NCI-H524 treated with DMSO at 0.1 percent for 48 hours (cell line): ENCODE data around the gene SSPN.

ENCODE experiments used
- DNase-seq: peaks from one replicate; lab custom pipeline; 2025; lab: John Stamatoyannopoulos, UW

The SSPN gene

DNA sequence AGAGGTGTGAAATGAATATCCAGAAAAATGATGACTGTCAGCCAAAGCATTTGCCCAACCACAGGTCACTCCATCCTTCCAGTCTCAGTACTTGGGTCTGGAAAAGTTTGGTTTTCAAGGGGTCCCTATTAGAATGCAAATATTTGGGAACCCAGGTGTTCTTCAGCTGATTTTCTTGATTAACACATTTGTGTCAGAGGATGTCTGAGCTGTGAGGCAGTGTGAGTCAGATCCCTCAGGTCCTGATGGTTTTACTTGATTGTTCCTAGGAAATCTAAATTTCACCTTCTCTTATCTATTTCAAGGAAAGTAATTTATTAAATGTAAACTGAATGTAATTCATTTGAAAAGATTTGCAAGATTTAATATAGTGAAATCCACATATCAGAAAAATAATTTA is 71.5 kb downstream of the SSPN start:
- no peak for DNase-seq

DNA sequence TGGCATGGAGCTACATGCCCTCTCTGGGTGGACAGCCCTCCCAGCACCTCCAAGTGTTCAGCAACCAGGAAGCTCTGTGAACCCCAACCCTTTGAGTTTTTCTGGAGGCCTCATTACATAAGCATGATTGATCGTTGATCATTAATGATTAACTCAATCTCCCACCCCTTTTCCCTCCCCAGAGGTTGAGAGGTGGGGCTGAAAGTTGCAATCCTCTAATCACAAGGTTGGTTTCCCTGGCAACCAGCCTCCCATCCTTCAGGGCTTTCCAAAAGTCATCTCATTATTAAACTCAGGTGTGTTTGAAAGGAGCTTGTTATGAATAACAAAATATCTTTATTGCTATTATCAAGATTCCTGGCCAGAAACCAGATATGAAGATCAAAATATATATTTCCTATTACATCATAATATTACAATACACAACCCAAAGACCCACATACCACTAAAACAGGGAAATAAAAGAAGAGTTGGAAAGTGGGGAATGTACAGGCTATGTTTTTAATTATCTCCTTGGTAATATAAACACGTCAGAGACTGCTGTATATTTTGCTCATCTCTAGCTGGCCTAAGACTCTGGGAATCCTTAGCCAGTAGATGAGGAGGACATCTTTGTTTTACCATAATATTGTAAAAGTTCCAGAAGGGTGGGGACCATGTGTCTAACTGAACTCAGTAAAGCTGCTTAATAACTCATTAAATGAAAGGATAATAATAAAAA is 73.6 kb downstream of the SSPN start:
- DNase-seq, result no peak

DNA sequence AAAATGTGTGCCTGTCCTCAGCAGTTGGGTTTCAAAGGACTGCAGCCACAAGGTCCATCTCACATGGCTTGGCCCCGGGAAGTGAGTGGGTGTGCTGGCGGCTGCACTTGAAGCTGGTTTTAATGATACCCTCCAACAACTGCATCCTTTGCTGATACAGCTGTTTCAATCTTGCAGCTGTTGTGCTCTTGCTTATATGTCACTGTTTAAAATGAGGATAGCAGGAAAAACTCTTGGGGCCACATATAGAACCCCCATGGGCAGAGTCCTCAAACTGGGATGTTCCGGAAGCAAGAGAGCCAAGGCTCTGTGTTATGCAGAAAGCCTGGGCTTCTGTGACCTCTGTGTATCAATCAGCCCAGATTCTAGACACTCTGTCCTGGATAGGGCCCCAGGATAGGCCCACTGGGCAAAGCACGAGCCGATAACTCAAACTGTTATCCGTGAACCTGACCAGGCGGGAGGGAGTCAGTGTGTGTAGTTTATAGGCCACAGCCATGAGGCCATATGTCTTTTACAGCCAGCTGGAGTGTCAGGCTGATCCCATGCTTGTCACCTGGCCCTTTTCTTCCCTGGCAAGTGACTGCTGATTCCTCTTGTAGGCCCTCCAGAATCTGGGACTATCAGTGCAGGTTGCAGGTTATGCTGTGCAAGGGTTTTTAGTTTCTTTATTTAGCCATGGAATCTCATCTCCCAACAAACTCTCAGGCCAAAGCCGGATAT is 74.3 kb downstream of the SSPN start:
- DNase-seq, result no peak

DNA sequence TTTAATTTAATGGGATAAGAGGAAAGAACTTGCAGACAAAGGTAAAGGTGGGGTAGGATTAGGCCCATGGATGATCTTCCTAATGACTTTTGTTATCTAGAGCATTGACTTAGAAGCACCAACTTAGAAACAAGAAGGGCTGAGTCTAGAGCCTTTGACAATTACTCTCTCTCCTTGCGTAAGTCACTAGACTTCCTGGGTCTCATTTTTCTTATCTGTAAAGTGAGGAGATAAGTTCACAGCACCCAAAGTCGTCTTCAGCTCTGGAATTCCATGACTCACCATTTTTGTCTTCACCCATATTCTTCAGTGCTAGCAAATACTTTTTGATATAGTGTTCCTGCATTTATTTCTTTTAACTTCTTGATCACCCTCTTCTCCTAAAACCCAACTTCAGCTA is 75.7 kb downstream of the SSPN start:
- DNase-seq, result no peak

DNA sequence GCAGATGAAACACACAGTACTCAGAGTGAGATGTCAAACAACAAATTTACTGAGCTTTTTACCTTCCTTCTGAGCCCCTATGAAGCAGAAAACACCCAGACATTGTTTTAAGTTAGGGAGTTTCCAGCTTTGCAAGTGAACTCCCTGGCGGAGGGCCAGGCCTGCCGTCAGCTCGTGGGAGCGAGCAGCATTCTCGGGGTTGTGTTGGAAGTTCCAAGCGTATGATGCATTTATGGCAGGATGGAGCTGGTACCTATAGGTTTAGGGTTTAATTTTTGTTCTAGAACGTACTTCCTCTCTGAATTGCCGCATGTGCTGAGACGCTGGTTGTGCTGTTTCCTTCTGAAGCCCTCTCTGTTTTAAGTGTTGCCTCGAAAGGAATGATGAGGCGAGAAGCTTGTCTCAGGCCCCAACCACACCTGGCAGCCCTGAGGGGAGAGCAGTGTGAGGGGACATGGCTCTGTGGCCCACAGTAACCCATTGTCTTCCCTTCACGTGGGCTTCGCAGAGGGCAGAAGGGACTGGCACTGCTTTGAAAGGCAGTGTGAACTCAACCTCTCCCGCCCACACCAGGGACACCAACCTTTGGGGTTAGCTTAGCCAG is 76.6 kb downstream of the SSPN start:
- no peak for DNase-seq

DNA sequence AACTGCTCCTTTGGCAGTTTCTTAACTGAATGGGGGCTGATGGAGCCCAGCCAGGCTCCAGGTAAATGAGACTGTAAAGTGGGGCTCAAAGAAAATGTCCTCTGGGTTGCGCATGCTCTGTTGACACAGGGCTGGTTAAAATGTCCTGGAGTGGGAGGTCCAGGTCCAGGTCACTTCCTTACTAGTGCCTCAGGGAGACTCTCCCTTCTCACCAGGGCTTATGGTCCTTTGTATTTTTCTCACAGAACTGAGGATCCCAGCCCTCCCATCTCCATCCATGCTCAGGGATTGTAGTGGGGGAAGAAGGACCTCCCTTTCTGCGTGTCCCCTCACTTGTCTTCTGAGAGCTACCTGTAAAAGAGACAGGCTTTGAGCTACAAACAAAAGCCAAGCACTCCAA is 77.5 kb downstream of the SSPN start:
- no peak for DNase-seq

DNA sequence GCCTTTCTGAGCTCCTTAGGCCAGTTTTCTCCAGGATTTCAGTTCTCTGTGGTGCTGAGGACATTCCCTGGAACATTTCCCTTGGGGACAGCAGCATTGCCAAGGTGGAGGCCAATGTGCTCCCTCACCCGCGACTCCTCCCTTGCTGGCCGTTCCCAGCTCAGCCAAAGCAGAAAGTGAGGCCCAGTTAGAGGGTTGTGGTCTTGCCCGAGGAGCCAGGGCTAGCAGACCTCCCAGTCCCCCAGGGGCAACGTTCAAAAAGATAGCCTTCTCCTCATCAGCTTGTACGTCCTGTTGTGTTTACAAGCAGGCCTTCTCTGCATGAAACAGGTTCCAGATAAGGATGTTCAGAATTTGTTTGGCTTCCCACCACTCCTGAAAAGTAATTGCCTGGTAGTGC is 78.4 kb downstream of the SSPN start:
- DNase-seq, result no peak

DNA sequence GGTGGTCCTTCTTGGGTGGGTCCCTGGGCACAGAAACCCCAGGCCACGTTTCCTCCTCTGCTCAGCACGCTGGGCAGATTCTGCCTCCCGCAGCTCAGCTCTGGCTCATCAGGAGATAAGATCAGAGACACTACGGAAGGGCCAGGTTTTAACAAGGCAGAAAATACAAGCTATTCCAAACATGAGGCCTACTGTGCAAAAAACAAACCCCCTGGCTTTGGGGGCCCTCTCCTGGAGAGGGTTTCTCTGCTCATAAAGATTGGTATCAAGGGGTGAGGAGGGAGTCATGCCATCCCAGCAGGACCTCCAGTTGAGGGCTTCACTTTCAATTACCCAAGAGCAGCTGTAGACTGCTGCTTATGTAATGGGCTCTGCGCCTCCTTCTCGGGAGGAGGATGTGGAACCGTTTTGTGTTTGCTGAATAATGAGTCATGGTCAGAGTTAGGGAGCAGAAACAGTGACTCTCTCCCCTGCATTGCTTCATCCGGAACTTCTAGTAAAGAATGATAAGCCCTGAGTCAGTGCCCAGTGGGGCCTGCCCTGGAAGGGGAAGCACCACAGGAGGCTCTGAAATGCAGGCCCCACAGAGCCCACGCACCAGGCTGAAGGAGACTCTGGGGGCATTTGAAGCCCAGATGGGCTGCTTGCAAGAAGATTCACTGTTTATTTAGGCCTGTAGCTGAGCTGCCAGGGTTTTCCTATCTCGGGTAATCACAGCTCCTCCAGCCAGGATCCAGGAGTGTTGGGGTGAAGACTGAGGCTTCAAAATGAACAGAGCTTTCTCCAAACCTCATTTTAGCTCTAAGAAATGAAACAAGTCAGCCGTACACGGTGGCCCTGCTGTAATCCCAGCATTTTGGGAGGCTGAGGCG is 79.3 kb downstream of the SSPN start:
- DNase-seq, result no peak

DNA sequence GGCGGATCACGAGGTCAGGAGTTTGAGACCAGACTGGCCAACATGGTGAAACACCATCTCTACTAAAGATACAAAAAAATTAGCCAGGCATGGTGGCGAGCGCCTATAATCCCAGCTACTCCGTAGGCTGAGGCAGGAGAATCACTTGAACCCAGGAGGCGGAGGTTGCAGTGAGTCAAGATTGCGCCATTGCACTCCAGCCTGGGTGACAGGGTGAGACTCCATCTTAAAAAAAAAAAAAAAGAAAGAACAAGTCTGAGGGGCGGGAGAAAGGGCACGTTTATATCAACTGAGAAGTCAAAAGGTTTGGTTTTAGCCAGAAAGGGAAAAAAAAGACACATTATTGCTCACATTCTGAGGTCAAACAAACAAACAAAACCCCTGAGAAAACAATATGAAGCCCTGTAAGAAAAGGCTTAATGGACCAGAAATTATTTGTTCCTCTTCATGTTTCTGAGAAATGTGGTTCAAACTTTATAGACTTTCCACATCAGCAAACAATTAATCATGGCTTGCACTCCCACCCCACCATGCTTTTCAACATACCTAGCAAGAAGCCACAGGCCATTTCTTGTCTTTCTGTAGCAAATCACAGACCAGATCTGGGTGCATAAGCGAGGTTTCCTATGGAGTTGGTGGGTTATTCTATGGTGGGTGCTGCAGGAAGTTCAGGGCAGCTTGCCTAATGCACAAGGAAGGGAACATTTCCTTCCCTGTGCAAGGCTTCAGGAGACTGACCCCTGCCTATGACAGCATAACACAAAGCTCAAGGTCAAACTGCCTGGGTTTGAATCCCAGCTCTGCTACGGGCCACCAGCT is 80.1 kb downstream of the SSPN start:
- DNase-seq, result no peak

DNA sequence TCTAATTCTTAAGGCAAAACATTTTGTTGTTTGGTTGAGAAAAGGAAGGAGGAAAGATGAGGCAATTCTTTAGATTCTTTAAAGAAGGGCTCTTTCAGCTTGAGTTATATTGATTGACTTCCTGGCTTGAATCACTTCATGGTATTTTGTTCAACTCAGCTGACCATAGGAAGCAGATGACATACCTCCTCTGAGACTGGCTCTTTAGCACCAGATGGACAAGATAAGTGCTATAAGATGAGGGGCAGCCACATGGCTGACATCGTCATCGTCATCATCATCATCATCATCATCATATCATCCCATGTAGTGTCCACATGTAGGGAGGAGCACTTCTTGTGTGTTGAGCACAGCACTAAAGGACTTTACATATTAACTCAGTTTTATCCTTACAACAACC is 81.3 kb downstream of the SSPN start:
- DNase-seq, result no peak

DNA sequence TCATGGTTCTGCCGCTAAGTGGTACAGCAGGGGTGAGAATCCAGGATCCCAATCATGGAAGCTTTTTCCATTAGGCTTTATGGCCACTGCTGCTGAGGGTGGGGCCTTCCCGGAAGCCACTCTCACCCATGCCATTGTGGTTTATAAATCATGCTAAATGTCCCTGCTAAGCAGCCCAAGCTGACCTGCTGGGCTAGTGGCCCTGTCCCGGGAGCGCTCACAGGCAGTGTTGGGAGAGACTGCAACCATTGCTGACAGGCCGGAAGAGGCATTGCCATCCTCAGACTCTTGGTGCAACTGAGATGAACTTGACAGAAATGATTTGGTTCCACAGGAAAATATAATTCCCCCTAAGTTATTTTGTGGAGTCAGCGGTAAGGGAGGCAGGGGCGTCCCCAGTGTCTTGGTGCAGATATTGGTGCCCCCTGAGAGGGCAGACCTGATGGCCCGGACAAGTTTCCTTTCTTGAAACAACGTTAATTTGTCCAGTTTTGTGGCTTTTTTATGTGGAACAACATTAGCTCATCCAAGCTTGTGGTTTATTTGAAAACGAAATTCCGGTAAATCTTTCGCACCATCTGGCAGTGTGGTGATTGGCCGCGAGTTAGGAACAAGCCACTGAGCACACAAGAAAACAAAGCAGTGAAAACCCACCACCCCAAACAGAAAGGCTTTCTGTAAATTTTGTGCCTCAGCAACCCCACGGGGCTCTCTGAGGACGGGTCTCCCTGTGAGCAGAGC is 82.3 kb downstream of the SSPN start:
- DNase-seq, result no peak

DNA sequence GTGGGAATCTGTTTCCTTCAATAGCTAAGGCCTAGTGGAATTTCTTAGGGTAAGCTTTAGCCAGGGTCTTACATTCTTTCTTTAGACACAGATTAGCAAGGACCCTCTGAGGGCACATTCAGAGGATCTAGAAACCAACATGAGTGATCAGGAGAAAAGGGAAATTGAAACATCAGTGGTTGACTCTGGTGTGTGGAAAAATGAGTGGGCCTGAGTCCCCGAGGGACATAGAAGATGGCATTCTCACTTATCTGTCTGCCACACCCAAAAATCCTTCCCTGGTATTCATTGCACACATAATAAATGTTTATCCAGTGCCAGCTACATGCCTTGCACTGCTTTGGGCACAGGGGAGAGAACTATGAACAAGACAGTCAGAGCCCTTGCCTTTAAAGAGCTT is 82.9 kb downstream of the SSPN start:
- no peak for DNase-seq

DNA sequence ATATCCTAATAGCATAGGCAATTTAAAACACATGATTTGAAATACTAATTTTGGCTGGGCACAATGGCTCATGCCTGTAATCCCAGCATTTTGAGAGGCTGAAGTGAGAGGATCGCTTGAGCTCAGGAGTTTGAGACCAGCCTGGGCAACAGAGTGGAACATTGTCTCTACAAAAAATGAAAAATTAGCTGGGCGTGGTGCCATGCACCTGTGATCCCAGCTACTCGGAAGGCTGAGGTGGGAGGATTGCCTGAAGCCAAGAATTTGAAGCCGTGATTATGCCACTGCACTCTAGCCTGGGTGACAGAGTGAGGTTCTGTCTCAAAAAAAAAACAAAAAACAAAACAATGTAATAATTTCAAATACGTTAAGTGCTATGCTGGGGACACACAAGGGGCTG is 83.3 kb downstream of the SSPN start:
- DNase-seq, result no peak

DNA sequence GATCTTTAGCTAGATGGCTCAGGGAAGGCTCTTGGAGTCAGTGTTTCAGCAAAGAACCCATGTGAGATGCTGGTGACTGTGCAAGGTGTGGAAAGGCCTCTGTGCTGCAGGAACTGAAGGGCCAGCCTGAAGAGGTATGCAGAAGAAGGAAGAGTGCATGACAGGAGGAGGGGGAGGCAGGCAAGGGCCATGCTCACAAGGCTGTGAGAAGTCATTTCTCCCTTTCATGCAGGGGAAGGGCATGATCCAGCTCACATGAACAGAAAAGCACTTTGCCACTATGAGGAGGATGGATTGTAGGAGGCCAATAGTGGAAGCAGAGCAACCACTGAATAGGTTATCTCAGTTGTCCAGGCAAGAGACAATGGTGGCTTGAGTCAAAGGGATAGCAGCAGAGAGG is 83.7 kb downstream of the SSPN start:
- no peak for DNase-seq

DNA sequence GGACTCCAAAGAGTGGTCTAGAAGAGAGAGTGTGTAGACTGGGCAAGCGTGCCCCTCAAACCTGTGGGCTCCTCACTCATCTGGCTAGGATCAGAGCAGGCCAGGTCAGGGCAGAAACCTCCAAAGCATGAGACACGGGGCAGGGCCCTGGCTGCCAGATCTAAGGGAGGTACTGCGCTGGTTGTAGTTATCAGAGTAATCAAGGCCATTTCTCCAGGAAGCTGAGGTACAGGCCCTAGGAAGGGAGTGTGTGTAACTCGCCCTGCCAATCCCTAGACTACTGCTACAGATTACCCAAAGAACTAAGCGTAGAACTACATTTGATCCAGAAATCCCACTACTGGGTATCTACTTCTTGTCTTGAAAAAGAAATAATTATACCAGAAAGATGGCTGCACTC is 84.5 kb downstream of the SSPN start:
- no peak for DNase-seq

DNA sequence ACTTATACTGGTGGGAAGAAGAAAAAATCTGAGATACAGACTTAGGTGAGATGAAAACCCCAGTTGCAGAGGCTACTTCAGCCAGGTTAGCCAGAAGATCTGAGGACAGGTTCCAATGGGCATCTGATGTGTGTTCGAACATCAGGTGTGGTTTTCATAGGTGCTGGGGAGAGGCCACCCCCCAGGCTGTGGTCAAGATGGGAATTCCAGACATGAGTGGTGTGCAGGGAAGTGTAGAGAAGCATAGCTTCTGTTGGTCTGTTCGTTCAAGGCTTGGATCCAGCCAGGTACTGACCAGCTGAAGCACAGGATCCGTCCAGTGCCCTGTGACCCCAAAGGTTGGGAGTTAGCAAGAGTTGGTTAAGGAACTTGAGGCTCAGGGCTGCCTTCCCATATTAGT is 85.5 kb downstream of the SSPN start:
- DNase-seq, result no peak

DNA sequence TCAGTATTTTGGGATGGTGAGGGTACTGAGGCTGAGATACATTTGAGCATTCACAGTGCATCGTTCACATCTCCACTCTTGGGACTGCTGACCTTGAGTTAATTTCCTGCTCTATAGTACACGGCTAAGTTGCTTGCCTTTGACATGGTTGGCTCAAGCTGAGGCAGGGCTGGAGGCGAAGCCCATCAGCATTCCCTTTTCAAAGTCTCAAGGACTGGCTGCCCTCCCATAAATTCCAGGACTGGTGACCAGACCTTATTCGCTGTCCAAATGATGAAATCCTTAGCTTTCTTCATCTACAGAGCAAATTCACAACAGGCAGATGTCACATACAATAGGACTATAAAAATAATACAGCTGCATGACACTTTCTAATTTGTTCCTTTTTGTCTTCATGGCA is 85.9 kb downstream of the SSPN start:
- DNase-seq, result no peak

DNA sequence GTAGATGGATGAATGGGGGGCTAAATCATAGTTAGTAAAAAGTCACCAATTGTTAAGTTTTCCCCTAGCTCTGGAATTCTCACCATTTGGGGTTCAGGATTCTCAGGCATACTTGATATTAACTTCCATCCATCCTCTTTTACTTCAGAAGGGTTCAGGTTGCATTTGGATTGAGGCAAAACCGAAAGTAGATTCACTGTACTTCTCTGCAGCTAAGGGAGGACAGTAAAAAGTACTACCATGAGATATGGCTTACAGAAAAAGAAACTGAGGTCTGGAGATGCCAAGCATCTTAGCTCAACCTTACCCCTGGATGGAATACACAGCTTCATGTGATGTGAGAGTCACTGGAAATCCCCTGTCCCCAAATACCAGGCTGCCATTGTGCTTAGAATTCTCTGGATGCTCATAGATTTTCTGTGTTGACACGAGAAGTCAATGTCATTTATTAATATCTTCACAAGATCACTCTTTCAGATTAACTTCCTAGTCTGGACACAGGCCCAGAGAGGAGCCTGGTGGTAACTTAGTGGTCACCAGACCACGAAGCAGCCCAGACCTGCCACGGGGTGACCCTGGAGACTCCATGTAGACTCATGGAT is 87.1 kb downstream of the SSPN start:
- DNase-seq, result no peak

DNA sequence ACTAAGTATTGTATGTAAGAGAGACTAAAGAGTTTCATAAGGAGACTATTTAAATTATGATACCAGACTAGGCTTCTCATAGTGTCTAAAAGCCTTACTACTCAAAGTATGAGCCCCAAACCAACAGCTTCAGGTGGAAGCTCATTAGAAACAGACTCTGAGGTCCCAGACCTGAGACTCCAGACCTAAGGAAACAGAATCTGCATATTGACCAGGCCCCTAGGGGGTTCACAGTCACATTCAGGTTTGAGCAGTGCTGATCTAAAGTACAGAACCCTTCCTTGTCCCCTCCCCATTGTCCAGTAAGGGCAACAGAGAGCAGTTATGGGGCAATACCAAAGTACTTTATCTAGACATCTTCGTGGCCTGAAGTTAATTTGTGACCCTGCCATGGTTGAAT is 87.7 kb downstream of the SSPN start:
- DNase-seq, result no peak

DNA sequence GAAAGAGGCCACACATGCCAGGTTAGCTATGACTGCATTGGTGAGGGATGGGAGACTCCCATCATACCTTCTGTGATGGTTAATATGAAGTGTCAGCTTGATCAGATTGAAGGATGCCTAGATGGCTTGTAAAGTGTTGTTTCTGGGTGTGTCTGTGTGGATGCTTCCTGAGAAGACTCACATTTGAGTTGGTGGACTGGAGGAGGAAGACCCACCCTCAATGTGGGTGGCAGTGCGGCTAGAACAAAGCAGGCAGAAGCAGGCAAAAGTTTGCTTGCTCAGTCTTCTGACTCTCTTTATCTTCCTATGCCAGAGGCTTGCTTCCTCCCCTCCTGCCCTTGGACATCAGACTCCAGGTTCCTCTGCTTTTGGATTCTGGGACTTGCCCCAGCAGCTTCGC is 88.2 kb downstream of the SSPN start:
- no peak for DNase-seq

DNA sequence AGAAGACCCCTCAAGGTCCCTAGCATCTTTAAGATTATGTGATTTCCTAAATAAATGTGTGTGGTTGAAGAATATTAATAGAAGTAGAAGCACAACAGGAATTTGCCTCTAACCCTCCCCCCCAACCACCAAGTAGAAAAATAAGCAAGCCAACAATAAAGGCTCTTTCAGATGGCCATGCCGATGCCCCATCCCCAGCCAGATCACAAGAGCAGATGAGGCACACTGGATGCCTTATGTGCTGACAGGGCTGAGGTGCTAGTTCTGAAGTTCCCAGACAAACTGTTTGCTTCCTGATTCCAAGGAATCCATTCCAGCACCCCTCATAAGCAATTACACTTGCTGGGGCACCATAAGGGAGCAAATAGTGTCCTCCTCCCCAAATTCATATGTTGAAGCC is 90.0 kb downstream of the SSPN start:
- DNase-seq, result no peak
